ENCODE results near the gene TBC1D10A. TPM values are rescaled to one million over a fixed set of nuclear protein-coding genes. Genes with fewer than 3 reads are reported as not detected.

Gene TBC1D10A
- total and polyA plus RNA-seq, 2 experiments from 2014 or later = 3.3 to 8.8 TPM

- Histone ChIP-seq H3K27ac (ENCODE audit: low read depth) (no peak overlapping the region), H3F3A (replicated peaks; ENCODE audit: low read depth) (0 out of 2 replicates have a peak, but pooled peaks cover 5% of the 10 kb centered on the region), H3K36me3 (ENCODE audit: insufficient read depth) (peaks cover 75% of the 10 kb centered on the region), H2AFZ (no peak overlapping the region), H3K4me3 (no peak overlapping the region), H4K20me1 (replicated peaks; ENCODE audit: insufficient read depth) (peaks cover 14% of the 10 kb centered on the region), H3K9me2 (ENCODE audit: insufficient read depth) (no peaks in the 10 kb centered on the region), H3K79me2 (replicated peaks; ENCODE audit: insufficient read depth) (no peaks in the 10 kb centered on the region), H3K4me2 (no peak overlapping the region), H3K27me3 (ENCODE audit: insufficient read depth) (no peaks in the 10 kb centered on the region), H3K4me1 (ENCODE audit: insufficient read depth) (no peaks in the 10 kb centered on the region)
- no peaks in the 10 kb centered on the region for H3K4me1 Mint-ChIP-seq
- no peaks in the 10 kb centered on the region for H3K9me3 Mint-ChIP-seq
- H3K36me3 Mint-ChIP-seq (ENCODE audit: low read depth) = peaks cover 99% of the 10 kb centered on the region
- H3K4me3 Mint-ChIP-seq = no peak overlapping the region
- H3K27me3 Mint-ChIP-seq (ENCODE audit: insufficient read depth, low read depth, poor library complexity) = peaks cover 5% of the 10 kb centered on the region
- no peak for TF ChIP-seq ZNF114 (CRISPR knock-in tag; IDR thresholded peaks at IDR 0.05)
- TF ChIP-seq ZNF331 (CRISPR knock-in tag; IDR thresholded peaks at IDR 0.05; ENCODE audit: low read depth) = no peak
- no peak for TF ChIP-seq ZNF462 (CRISPR knock-in tag; IDR thresholded peaks at IDR 0.05)
- TF ChIP-seq CREB1 (CRISPR knock-in tag; IDR thresholded peaks at IDR 0.05; ENCODE audit: low read depth) = no peak
- TF ChIP-seq STAT1 (IDR thresholded peaks at IDR 0.05; ENCODE audit: unreplicated experiment) = no peak
- no peak for TF ChIP-seq EZH2phosphoT487 (IDR thresholded peaks at IDR 0.05; ENCODE audit: unreplicated experiment)
- no peak for TF ChIP-seq NANOG (IDR thresholded peaks at IDR 0.05; ENCODE audit: borderline replicate concordance)
- TF ChIP-seq JUNB (IDR thresholded peaks at IDR 0.05; ENCODE audit: unreplicated experiment) = no peak
- TF ChIP-seq, protein P1, sequence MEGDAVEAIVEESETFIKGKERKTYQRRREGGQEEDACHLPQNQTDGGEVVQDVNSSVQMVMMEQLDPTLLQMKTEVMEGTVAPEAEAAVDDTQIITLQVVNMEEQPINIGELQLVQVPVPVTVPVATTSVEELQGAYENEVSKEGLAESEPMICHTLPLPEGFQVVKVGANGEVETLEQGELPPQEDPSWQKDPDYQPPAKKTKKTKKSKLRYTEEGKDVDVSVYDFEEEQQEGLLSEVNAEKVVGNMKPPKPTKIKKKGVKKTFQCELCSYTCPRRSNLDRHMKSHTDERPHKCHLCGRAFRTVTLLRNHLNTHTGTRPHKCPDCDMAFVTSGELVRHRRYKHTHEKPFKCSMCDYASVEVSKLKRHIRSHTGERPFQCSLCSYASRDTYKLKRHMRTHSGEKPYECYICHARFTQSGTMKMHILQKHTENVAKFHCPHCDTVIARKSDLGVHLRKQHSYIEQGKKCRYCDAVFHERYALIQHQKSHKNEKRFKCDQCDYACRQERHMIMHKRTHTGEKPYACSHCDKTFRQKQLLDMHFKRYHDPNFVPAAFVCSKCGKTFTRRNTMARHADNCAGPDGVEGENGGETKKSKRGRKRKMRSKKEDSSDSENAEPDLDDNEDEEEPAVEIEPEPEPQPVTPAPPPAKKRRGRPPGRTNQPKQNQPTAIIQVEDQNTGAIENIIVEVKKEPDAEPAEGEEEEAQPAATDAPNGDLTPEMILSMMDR (conservative IDR thresholded peaks at IDR 0.05; ENCODE audit: low read depth in 2 of 2) = no peak
- no peak for TF ChIP-seq EZH2 (IDR thresholded peaks at IDR 0.05; ENCODE audit: low read depth, unreplicated experiment)
- no peak for TF ChIP-seq ETS1 (IDR thresholded peaks at IDR 0.05)
- TF ChIP-seq POLR2AphosphoS5 (IDR thresholded peaks at IDR 0.05; ENCODE audit: low read depth) = no peak
- TF ChIP-seq, protein P2, sequence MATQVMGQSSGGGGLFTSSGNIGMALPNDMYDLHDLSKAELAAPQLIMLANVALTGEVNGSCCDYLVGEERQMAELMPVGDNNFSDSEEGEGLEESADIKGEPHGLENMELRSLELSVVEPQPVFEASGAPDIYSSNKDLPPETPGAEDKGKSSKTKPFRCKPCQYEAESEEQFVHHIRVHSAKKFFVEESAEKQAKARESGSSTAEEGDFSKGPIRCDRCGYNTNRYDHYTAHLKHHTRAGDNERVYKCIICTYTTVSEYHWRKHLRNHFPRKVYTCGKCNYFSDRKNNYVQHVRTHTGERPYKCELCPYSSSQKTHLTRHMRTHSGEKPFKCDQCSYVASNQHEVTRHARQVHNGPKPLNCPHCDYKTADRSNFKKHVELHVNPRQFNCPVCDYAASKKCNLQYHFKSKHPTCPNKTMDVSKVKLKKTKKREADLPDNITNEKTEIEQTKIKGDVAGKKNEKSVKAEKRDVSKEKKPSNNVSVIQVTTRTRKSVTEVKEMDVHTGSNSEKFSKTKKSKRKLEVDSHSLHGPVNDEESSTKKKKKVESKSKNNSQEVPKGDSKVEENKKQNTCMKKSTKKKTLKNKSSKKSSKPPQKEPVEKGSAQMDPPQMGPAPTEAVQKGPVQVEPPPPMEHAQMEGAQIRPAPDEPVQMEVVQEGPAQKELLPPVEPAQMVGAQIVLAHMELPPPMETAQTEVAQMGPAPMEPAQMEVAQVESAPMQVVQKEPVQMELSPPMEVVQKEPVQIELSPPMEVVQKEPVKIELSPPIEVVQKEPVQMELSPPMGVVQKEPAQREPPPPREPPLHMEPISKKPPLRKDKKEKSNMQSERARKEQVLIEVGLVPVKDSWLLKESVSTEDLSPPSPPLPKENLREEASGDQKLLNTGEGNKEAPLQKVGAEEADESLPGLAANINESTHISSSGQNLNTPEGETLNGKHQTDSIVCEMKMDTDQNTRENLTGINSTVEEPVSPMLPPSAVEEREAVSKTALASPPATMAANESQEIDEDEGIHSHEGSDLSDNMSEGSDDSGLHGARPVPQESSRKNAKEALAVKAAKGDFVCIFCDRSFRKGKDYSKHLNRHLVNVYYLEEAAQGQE (IDR thresholded peaks at IDR 0.05; ENCODE audit: unreplicated experiment) = no peak
- H3K27ac Mint-ChIP-seq = no peak overlapping the region
- ATAC-seq (no peak), DNase-seq (ENCODE audit: low spot score) (no peak)
Observed at GRCh38 chr22:30340911-30341685, 14.4 kb upstream of the TBC1D10A start.
